Measurements from ENCODE around the gene TMEM63B.

GRCh38 chr6:44102527-44102926 is 24.8 kb upstream of the TMEM63B start:
- TF ChIP-seq CTCF (IDR thresholded peaks at IDR 0.05) (no peak), POLR2A (IDR thresholded peaks at IDR 0.05) (no peak)
